HL-60 (cell line): ENCODE measurements around the gene OLAH.

Experiments used
- DNase-seq, 2 experiments: peaks; one replicate each; pipeline ENCODE4 v3.0.0-alpha.2; 2010 to 2020; ENCODE audit warnings: low read depth in 1 of 2, low spot score in 1 of 2
- H3K27ac ChIP-seq: fragments of 250-450 bp; sonication (Bioruptor Pico); replicated peaks from 2 replicates; pipeline ENCODE4 v1.5.1; 2020; ENCODE audit warnings: mild to moderate bottlenecking, moderate library complexity
- H3K27me3 ChIP-seq: fragments of 250-450 bp; sonication (Bioruptor Pico); 2 replicates; pipeline ENCODE4 v1.5.1; 2021; ENCODE audit warnings: mild to moderate bottlenecking, moderate library complexity; ENCODE audit not compliant: insufficient read depth, poor library complexity, severe bottlenecking
- H3K4me3 ChIP-seq: replicated peaks from 2 replicates; pipeline ENCODE4 v1.5.1; 2011; ENCODE audit warnings: mild to moderate bottlenecking, control low read depth, low read length; ENCODE audit not compliant: insufficient read depth
- GABPA ChIP-seq: IDR thresholded peaks from 2 replicates; pipeline ENCODE4 v1.6.1; 2012; ENCODE audit warnings: low read depth
- POLR2AphosphoS5 ChIP-seq: IDR thresholded peaks from 2 replicates; pipeline ENCODE4 v1.6.1; 2012; ENCODE audit warnings: low read depth
- SPI1 ChIP-seq: IDR thresholded peaks from 2 replicates; pipeline ENCODE4 v1.6.1; 2012; ENCODE audit warnings: low read depth, mild to moderate bottlenecking, borderline replicate concordance
- TF ChIP-seq, protein P1 (sequence below): IDR thresholded peaks from 2 replicates; pipeline ENCODE4 v1.6.1; 2012; ENCODE audit warnings: low read depth; ENCODE audit not compliant: insufficient replicate concordance
- TF ChIP-seq, protein P2 (sequence below): IDR thresholded peaks from one replicate; pipeline ENCODE4 v1.5.1; 2011; ENCODE audit warnings: low read length, control low read depth, inconsistent platforms; ENCODE audit not compliant: insufficient read depth

Gene OLAH

DNA sequence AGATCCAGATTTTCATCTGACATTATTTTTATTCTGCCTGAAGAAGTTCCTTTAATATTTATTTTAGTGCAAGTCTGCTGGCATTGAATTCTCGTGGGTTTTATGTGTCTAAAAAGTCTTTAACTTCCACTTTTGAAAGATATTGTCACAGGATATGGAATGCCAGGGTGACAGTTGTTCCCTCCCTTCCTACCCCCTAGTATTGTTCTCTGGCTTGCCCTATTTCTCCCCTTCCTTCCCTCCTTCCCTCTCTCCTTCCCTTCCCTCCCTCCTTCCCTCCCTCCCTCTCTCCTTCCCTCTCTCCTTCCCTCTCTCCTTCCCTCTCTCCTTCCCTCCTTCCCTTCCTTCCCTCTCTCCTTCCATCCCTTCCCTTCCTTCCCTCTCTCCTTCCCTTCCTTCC is 14.9 kb downstream of the OLAH start:
- H3K27ac ChIP-seq = no peak overlapping the region
- DNase-seq = no peak
- TF ChIP-seq, protein P1, sequence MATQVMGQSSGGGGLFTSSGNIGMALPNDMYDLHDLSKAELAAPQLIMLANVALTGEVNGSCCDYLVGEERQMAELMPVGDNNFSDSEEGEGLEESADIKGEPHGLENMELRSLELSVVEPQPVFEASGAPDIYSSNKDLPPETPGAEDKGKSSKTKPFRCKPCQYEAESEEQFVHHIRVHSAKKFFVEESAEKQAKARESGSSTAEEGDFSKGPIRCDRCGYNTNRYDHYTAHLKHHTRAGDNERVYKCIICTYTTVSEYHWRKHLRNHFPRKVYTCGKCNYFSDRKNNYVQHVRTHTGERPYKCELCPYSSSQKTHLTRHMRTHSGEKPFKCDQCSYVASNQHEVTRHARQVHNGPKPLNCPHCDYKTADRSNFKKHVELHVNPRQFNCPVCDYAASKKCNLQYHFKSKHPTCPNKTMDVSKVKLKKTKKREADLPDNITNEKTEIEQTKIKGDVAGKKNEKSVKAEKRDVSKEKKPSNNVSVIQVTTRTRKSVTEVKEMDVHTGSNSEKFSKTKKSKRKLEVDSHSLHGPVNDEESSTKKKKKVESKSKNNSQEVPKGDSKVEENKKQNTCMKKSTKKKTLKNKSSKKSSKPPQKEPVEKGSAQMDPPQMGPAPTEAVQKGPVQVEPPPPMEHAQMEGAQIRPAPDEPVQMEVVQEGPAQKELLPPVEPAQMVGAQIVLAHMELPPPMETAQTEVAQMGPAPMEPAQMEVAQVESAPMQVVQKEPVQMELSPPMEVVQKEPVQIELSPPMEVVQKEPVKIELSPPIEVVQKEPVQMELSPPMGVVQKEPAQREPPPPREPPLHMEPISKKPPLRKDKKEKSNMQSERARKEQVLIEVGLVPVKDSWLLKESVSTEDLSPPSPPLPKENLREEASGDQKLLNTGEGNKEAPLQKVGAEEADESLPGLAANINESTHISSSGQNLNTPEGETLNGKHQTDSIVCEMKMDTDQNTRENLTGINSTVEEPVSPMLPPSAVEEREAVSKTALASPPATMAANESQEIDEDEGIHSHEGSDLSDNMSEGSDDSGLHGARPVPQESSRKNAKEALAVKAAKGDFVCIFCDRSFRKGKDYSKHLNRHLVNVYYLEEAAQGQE = no peak
- TF ChIP-seq POLR2AphosphoS5 = no peak
- TF ChIP-seq, protein P2, sequence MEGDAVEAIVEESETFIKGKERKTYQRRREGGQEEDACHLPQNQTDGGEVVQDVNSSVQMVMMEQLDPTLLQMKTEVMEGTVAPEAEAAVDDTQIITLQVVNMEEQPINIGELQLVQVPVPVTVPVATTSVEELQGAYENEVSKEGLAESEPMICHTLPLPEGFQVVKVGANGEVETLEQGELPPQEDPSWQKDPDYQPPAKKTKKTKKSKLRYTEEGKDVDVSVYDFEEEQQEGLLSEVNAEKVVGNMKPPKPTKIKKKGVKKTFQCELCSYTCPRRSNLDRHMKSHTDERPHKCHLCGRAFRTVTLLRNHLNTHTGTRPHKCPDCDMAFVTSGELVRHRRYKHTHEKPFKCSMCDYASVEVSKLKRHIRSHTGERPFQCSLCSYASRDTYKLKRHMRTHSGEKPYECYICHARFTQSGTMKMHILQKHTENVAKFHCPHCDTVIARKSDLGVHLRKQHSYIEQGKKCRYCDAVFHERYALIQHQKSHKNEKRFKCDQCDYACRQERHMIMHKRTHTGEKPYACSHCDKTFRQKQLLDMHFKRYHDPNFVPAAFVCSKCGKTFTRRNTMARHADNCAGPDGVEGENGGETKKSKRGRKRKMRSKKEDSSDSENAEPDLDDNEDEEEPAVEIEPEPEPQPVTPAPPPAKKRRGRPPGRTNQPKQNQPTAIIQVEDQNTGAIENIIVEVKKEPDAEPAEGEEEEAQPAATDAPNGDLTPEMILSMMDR = no peak
- TF ChIP-seq GABPA = no peak
- no peak overlapping the region for H3K4me3 ChIP-seq
- no peaks in the 10 kb centered on the region for H3K27me3 ChIP-seq

DNA sequence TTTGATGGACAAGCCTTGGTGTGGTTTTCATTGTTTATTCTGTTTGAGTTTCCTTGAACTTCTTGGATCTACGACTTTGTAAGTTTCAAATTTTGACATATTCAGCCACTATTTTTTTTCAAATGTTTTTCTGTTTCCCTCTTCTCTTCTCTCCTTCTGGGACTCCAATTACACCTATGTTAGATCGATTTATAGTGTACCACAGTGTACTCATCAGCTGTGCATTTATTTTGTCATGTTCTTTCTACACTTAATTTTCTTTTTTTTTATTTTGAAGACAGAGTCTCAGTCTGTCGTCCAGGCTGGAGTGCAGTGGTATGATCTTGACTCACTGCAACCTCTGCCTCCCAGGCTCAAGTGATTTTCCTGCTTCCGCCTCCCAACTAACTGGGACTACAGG is 16.2 kb downstream of the OLAH start:
- TF ChIP-seq, protein P1 = no peak
- TF ChIP-seq, protein P2 = no peak
- no peak for TF ChIP-seq POLR2AphosphoS5
- TF ChIP-seq GABPA = no peak
- no peak for TF ChIP-seq SPI1
- Histone ChIP-seq H3K27me3 (no peaks in the 10 kb centered on the region), H3K4me3 (no peak overlapping the region), H3K27ac (no peak overlapping the region)
- DNase-seq = no peak

DNA sequence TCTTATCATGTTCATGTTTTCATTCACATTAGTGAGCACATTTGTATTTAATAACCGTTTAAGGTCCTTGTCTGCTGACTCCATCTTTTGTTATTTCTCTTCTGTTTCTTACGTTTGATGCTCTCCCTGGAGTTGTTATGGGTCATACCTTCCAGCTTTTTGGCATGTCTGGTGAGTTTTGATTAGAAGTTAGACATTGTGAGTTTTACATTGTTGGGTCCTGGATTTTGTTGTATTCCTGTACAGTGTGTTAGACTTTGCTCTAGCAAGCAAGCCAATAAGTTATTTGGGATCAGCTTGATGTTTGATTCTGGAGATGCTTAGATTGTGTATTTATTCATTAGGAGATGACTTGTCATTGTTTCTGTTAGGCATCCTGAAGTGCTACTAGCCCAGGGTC is 16.9 kb downstream of the OLAH start:
- DNase-seq = no peak
- Histone ChIP-seq H3K27me3 (no peaks in the 10 kb centered on the region), H3K27ac (no peak overlapping the region), H3K4me3 (no peak overlapping the region)
- TF ChIP-seq, protein P2 = no peak
- no peak for TF ChIP-seq SPI1
- TF ChIP-seq, protein P1 = no peak
- no peak for TF ChIP-seq POLR2AphosphoS5
- no peak for TF ChIP-seq GABPA
